SK-N-SH (cell line): Measurements from ENCODE around the gene SENP3.

Experiments used
- CTCF ChIP-seq: fragments of 200-600 bp; sonication (generic); IDR thresholded peaks from 2 replicates; pipeline ENCODE4 v1.6.1; 2017; ENCODE audit warnings: antibody characterized with exemption, mild to moderate bottlenecking, moderate library complexity
- ELF1 ChIP-seq: IDR thresholded peaks from 2 replicates; pipeline ENCODE4 v1.4.0; 2012
- FOSL2 ChIP-seq: IDR thresholded peaks from 2 replicates; pipeline ENCODE4 v1.4.0; 2012; ENCODE audit warnings: low read depth, mild to moderate bottlenecking, moderate library complexity, borderline replicate concordance
- GABPA ChIP-seq: IDR thresholded peaks from 2 replicates; pipeline ENCODE4 v1.4.0; 2012; ENCODE audit warnings: low read depth, mild to moderate bottlenecking
- MXI1 ChIP-seq: IDR thresholded peaks from 2 replicates; pipeline ENCODE4 v1.6.1; 2012; ENCODE audit warnings: mild to moderate bottlenecking, low read depth, low read length, improper control_type of control experiment
- POLR2AphosphoS5 ChIP-seq: IDR thresholded peaks from 2 replicates; pipeline ENCODE4 v1.6.1; 2012; ENCODE audit warnings: low read depth, low read length
- TAF1 ChIP-seq: IDR thresholded peaks from 2 replicates; pipeline ENCODE4 v1.6.1; 2012; ENCODE audit warnings: low read depth, mild to moderate bottlenecking, low read length, moderate library complexity, borderline replicate concordance
- TEAD4 ChIP-seq: IDR thresholded peaks from 2 replicates; pipeline ENCODE4 v1.4.0; 2012; ENCODE audit warnings: mild to moderate bottlenecking, borderline replicate concordance; ENCODE audit not compliant: insufficient read depth
- YY1 ChIP-seq: IDR thresholded peaks from 2 replicates; pipeline ENCODE4 v1.4.0; 2012; ENCODE audit warnings: low read depth, mild to moderate bottlenecking
- ZBTB33 ChIP-seq: IDR thresholded peaks from 2 replicates; pipeline ENCODE4 v1.4.0; 2012; ENCODE audit warnings: low read depth, borderline replicate concordance

GRCh38 chr17:7548585-7549400, 12.9 kb upstream of the SENP3 start, which contains the start of gene TNFSF12:
- TF ChIP-seq TAF1 (0 out of 2 replicates have a peak, but pooled peaks have one; percentile 31), CTCF (peak; percentile 28; the same call in 1 of the 2 replicates), GABPA (no peak; the same call in 1 of the 2 replicates), MXI1 (no peak), TEAD4 (no peak), ELF1 (no peak), POLR2AphosphoS5 (peak; percentile 51; the same call in 1 of the 2 replicates), YY1 (no peak), ZBTB33 (no peak), FOSL2 (no peak)
